AG09319 (cell line): ENCODE results near the gene GLIS1.
A peak's percentile ranks its signal among the peaks of the same experiment; 100 is the strongest.

Experiments used
- DNase-seq: peaks from one replicate; pipeline ENCODE4 v3.0.0-alpha.2; 2010; ENCODE audit warnings: low read depth; ENCODE audit errors: extremely low read depth
- TF ChIP-seq, protein P1 (sequence below): IDR thresholded peaks from 2 replicates; pipeline ENCODE4 v1.5.1; 2011; ENCODE audit warnings: low read depth, mild to moderate bottlenecking, inconsistent platforms, low read length, moderate library complexity

Gene GLIS1

DNA sequence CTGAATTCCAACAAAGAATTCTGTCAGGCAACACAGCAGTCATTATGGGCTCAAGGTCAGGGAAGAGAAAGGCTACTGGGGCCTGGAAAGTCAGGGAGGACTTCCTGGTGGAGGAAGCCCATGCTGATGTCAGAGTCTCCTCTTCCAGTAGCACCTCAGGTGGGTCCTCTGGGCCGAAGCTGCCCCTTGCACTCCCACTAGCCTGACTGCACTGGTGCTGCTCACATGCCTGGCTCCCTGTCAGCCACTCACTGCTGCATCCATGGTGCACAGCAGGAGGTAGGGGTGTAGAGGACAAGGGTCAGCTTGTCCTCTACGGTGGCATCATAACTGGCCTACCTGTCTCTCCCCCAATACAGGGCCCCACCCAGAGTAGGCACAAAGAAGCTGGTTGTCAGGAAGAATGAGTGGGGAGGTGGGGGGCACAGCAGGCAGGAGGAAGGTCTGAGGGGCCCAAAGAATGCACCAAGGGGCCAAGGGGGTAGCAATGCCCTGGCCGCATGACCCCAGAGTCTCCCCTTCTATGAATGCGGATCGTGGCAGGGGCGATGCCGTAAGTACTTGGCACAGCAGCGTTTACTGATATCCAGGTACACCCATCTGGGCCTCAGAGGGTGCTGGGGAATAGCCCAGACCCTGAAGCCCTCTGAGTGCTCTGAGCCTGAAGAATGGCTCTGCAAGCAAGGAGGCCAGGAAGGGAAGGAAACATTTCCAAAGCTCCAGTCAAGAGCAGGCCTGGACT lies 80.3 kb downstream of the GLIS1 start:
- DNase-seq, result no peak
- TF ChIP-seq, protein P1, sequence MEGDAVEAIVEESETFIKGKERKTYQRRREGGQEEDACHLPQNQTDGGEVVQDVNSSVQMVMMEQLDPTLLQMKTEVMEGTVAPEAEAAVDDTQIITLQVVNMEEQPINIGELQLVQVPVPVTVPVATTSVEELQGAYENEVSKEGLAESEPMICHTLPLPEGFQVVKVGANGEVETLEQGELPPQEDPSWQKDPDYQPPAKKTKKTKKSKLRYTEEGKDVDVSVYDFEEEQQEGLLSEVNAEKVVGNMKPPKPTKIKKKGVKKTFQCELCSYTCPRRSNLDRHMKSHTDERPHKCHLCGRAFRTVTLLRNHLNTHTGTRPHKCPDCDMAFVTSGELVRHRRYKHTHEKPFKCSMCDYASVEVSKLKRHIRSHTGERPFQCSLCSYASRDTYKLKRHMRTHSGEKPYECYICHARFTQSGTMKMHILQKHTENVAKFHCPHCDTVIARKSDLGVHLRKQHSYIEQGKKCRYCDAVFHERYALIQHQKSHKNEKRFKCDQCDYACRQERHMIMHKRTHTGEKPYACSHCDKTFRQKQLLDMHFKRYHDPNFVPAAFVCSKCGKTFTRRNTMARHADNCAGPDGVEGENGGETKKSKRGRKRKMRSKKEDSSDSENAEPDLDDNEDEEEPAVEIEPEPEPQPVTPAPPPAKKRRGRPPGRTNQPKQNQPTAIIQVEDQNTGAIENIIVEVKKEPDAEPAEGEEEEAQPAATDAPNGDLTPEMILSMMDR, result no peak

DNA sequence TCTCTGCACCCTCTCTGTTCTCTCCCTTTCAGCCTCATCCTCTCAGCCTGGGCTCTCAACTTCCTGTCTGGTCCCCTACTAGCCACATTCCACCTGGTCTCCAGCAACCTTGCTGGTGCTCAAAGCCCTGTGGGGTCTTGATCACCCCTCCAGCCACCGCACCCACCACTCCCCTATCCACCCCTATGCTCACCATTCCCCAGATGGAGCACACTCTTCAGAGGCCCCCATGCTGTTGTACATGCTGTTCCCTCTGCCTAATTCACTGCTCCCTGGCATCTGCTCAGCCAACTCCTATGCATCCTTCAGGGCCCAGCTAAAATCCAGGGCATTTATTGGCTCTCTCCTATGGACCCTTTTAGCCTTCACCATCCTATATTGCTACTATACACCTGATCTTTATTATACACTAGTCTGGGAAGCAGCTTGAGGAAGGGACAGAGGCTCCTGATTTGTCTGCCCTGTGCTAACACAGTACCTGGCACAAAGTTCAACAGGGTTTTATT lies 81.0 kb downstream of the GLIS1 start:
- TF ChIP-seq, protein P1, result no peak

DNA sequence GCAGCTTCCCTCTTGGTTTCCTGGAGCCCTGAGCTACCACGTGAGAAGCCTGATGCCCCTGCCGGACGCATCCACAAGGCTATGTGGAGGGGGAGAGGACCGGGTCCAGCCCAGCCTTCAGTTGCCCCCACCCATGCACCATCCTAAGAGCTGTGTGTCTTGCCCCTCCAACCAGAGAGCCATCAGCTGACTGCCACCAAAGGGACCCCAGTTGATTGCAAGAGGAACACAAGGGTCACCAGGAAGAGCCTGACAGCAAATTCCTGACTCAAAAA lies 81.5 kb downstream of the GLIS1 start:
- TF ChIP-seq, protein P1, result no peak
- no peak for DNase-seq

More for the DNA sequence above, 81.0 kb downstream of the GLIS1 start:
- DNase-seq, result no peak

DNA sequence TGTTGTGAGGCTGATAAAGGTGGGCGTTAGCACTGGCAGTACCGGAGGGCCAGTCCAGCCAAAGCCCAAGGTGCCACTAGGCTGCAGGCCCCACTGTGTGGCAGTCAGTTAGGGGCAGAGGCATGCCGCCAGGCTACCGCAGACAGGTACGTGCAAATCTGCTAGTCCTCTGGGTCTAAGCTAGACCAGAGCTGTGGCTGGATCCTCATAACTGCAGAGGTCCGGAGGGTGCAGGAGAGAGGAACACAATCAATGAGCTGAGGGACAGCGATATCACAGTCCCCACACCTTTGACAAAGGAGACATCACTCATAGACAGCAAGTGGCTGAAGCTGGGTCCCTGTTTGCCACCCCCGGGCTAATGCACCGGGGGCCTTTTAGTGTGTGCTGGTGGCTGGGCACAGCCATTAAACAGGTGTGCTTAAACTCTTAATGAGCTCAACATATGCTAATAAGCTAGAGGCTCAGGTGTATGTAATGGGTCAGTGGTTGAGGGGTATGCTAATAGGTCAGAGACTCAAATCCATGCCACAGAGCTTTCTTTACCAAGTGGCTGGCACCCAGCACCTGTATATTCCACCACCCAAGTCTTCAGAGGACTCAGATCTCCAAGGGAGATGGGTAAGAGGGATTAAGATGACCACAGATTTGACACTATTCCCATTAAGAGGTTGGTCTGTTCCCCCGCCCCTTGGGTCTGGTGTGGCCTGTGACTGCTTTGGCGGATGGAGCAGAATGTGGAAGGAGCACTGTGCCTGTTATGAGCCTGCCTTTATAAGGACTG lies 82.0 kb downstream of the GLIS1 start:
- no peak for DNase-seq
- TF ChIP-seq, protein P1, result no peak

DNA sequence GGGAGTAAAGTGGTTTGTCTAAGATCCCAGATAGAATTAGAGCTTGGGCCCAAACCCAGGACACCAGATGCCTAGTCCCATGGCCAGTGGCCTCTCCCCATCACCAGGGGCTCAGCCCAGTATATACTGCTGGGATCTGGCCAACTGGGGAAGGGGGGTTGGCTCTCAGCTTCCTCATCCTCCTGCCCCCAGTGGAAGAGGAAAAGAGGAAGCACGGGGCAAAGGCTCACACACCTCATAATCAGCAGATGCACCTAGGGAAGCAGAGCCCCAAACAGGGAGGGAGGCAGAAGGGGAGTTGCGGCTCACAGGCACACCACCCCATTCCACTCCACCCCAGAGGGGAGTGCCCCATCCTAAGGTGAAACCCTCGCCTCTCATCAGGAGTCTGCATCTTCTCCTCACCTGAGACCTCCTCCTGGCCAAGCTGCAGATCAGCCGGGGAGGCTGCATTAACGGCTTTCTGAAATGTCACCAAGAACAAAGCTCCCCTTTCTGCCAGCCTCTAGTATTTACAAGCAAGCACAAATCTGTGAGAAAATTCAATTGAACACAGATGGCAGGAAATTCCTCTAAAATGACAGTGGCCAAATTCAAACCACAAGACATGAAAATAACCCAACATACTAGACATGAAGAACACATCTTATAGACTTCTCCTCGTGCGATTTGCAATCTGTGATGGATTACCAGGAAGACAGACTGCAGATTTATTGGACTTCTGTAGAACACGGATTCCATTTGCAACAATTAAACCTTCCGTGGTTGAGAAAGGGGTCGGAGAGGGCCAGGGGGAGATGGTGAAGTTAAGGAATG lies 82.8 kb downstream of the GLIS1 start:
- peak; percentile 84 for DNase-seq
- TF ChIP-seq, protein P1, result no peak

DNA sequence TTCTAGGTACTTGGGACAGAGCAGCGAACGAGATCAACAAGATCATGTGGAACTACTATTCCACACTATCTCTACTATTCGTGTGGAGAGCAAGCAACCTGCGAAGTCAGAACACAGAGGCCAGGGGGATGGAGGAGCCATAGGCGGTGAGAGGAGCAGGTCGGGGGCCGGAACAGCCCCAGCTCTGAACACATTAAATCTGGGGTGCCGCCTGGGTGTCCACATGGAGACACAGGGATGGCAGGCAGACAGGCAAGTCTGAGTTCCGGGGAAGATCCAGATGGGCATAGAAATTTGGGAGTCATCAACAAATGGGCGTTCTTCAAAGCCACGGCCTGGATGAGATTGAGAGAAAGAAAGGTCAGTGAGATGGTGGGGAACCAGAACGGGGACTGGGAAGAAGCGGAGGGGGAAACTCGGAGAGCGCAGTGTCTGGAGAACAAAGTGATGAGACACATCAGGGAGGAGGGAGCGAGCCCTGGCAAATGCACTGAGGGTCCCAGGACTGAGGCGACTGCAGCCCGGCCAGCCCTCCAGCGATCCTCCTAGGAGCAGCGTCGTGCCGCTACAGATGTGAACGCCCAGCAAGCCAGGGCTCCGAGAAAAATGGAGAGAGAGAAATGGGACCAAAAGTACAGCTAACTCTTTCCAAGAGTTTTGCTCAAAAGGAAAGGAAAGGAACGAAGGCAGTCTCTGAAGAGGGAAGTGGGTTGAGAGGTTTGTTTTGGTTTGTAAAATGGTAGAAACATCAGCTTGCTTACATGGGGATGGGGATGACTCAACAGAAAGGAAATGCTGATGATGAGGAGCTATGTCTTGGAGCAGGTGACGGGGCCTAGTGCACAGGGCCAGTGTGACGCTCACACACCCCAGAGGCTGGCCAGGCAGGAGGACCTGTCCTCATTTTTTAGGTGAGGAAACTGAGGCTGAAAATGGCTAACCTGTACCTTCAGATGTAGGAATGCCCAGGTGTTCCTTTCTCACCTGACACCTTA lies 84.5 kb downstream of the GLIS1 start:
- DNase-seq, result no peak
- TF ChIP-seq, protein P1, result no peak
